Caco-2 (cell line): Measurements from ENCODE around the gene IKZF4. TPM values are rescaled to one million over a fixed set of nuclear protein-coding genes. Genes with fewer than 3 reads are reported as not detected.

Experiments
- BruUV-seq: library from RNA; stranded (reverse); fragments of 400-500 nt; replicated peaks from 2 replicates; lab custom pipeline; 2021; lab: Mats Ljungman, UMichigan
- CTCF ChIA-PET: fragments of 300-600 bp; sonication (Branson Sonifier 250); formaldehyde crosslinking; loops from one replicate; lab custom pipeline; 2022; ENCODE audit warnings: antibody characterized with exemption; lab: Charles Lee
- POLR2A ChIA-PET: fragments of 300-600 bp; sonication (Branson Sonifier 250); formaldehyde crosslinking; loops from one replicate; lab custom pipeline; 2022; ENCODE audit warnings: antibody characterized with exemption; lab: Charles Lee
- DNase-seq, 2 experiments: peaks; one replicate each; pipeline versions ENCODE4 v3.0.0 to v3.0.0-alpha.2; 2020 to 2022
- H3K27me3 ChIP-seq: replicated peaks from 2 replicates; pipeline ENCODE4 v1.6.0; 2011; ENCODE audit warnings: low read length; ENCODE audit not compliant: control insufficient read depth, insufficient read depth
- H3K36me3 ChIP-seq: 2 replicates; pipeline ENCODE4 v1.5.1; 2011; ENCODE audit warnings: low read length; ENCODE audit not compliant: control insufficient read depth, insufficient read depth
- H3K4me1 ChIP-seq: fragments of 250-450 bp; sonication (Bioruptor Pico); 2 replicates; pipeline ENCODE4 v1.5.1; 2020; ENCODE audit warnings: mild to moderate bottlenecking
- H3K4me3 ChIP-seq: 2 replicates; pipeline ENCODE4 v1.5.1; 2011; ENCODE audit warnings: low read depth, mild to moderate bottlenecking, control low read depth, low read length
- H3K9me3 ChIP-seq: fragments of 250-450 bp; sonication (Bioruptor Pico); 2 replicates; pipeline ENCODE4 v1.5.1; 2020; ENCODE audit warnings: mild to moderate bottlenecking, moderate library complexity
- H3K27ac Mint-ChIP-seq: one replicate; pipeline ENCODE4 v1.8.0; 2022; ENCODE audit warnings: mixed read lengths; ENCODE audit not compliant: unreplicated experiment
- H3K27me3 Mint-ChIP-seq: one replicate; pipeline ENCODE4 v1.8.0; 2022; ENCODE audit warnings: mixed read lengths; ENCODE audit not compliant: insufficient read depth, unreplicated experiment
- H3K36me3 Mint-ChIP-seq: one replicate; pipeline ENCODE4 v1.8.0; 2022; ENCODE audit warnings: mild to moderate bottlenecking, mixed read lengths; ENCODE audit not compliant: insufficient read depth, unreplicated experiment
- H3K4me1 Mint-ChIP-seq: one replicate; pipeline ENCODE4 v1.8.0; 2022; ENCODE audit warnings: low read depth, mixed read lengths; ENCODE audit not compliant: unreplicated experiment
- H3K4me3 Mint-ChIP-seq: one replicate; pipeline ENCODE4 v1.8.0; 2022; ENCODE audit warnings: mild to moderate bottlenecking, moderate library complexity, mixed read lengths; ENCODE audit not compliant: unreplicated experiment
- H3K9me3 Mint-ChIP-seq: one replicate; pipeline ENCODE4 v1.8.0; 2022; ENCODE audit warnings: mixed read lengths; ENCODE audit not compliant: unreplicated experiment
- CTCF ChIP-seq, 2 experiments: fragments of 200-600 bp in 1 of 2; IDR thresholded peaks; 1 replicate in 1 of 2; 2 replicates in 1 of 2; pipeline versions ENCODE4 v1.5.1 to v1.8.0; 2011 to 2022; ENCODE audit warnings: antibody characterized with exemption in 1 of 2, control low read depth in 1 of 2, inconsistent platforms in 1 of 2, low read depth in 1 of 2, low read length in 1 of 2, mild to moderate bottlenecking in 1 of 2, moderate library complexity in 1 of 2; ENCODE audit not compliant: insufficient read depth in 1 of 2, severe bottlenecking in 1 of 2, unreplicated experiment in 1 of 2
- intact Hi-C: fragments of 100-400 bp; cut with micrococcal nuclease; formaldehyde crosslinking; loops from one replicate; pipeline ENCODE4 v1.10.0; 2022; ENCODE audit not compliant: unreplicated experiment
- total RNA-seq: library from RNA; stranded (reverse); gene quantifications from 2 replicates; pipeline ENCODE4 v1.2.3, GENCODE V29; 2022

Gene IKZF4
- total RNA-seq, 1 experiment from 2014 or later = 15.7 TPM

DNA sequence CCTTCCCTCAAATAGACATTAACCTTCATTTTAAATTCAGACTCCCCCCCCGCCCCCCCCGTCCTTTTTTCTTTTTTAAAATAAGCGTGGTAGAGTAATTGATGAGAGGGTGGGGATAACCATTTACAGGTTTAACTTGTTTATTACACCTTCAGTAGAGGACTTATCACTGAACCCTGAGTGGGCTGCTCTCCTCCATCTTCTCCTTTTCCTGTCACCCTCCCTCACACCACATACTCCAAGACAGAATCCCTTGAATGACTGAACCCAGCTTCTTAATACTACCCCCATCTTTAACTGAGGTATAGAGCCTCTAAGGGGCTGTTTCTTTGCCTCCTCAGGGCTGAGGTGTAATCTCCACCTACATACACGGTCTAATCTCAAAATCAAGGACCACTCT, 3.7 kb upstream of the IKZF4 start:
- peaks cover 60% of the 10 kb centered on the region for H3K4me1 ChIP-seq
- peaks cover 1% of the 10 kb centered on the region for H3K36me3 ChIP-seq
- H3K27me3 ChIP-seq = no peaks in the 10 kb centered on the region
- Mint-ChIP-seq H3K4me1 (peaks cover 30% of the 10 kb centered on the region), H3K36me3 (peaks cover 16% of the 10 kb centered on the region), H3K27ac (peak overlapping the region; percentile 69), H3K4me3 (no peak overlapping the region), H3K9me3 (no peaks in the 10 kb centered on the region), H3K27me3 (no peaks in the 10 kb centered on the region)
- TF ChIP-seq CTCF (IDR thresholded peaks at IDR 0.05; ENCODE audit: insufficient read depth in 1 of 2, low read depth in 1 of 2, low read length in 1 of 2, severe bottlenecking in 1 of 2, unreplicated experiment in 1 of 2) = no peak
- H3K4me3 ChIP-seq = no peak overlapping the region
- POLR2A ChIA-PET = no interaction called here
- CTCF ChIA-PET = no interaction called here
- H3K9me3 ChIP-seq = no peaks in the 10 kb centered on the region
- DNase-seq = no peak
- BruUV-seq = no TSS peak
- intact Hi-C loops = no loop called here

DNA sequence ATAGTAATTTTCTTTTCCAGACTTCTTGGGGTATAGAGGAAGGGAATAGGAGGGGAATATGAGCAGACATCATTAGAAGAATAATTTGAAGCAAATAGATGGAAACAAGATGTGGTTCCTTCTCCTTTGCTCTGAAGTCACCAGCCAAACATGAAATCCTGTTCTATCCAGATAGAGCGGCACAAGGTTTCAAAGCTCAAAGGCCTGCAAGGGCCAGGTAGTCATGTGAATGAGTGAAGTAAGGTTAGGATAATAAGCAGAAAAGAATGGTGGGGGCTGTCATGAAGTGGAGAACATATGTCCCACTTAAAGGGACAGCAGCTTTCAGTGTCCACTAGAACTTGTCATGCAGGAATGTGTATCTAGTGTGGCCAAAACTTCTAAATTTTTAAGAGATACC, 2.5 kb upstream of the IKZF4 start:
- H3K36me3 ChIP-seq = no peaks in the 10 kb centered on the region; the same call in 1 of the 2 replicates
- POLR2A ChIA-PET = no interaction called here
- Mint-ChIP-seq H3K9me3 (no peaks in the 10 kb centered on the region), H3K27ac (no peak overlapping the region), H3K4me3 (no peak overlapping the region), H3K36me3 (peaks cover 10% of the 10 kb centered on the region), H3K4me1 (peaks cover 30% of the 10 kb centered on the region), H3K27me3 (no peaks in the 10 kb centered on the region)
- intact Hi-C loops = no loop called here
- no peak for TF ChIP-seq CTCF (IDR thresholded peaks at IDR 0.05; ENCODE audit: insufficient read depth in 1 of 2, low read depth in 1 of 2, low read length in 1 of 2, severe bottlenecking in 1 of 2, unreplicated experiment in 1 of 2)
- peaks cover 51% of the 10 kb centered on the region for H3K4me1 ChIP-seq
- H3K9me3 ChIP-seq = no peaks in the 10 kb centered on the region
- DNase-seq = no peak
- no TSS peak for BruUV-seq
- H3K27me3 ChIP-seq = no peaks in the 10 kb centered on the region
- no peak overlapping the region for H3K4me3 ChIP-seq
- CTCF ChIA-PET = no interaction called here

- H3K4me3 ChIP-seq = no peak overlapping the region
- BruUV-seq = no TSS peak
- no peaks in the 10 kb centered on the region for H3K27me3 Mint-ChIP-seq
- ChIA-PET POLR2A (interaction anchor here (1.0 kb wide), 1 partner anchor 12 kb away, joined by 8 read pairs; no protein-coding TSS in a partner anchor), CTCF (no interaction called here)
- H3K9me3 ChIP-seq = no peaks in the 10 kb centered on the region
- no peaks in the 10 kb centered on the region for H3K27me3 ChIP-seq
- H3K4me1 Mint-ChIP-seq = peaks cover 12% of the 10 kb centered on the region
- no peak for TF ChIP-seq CTCF (IDR thresholded peaks at IDR 0.05; ENCODE audit: insufficient read depth in 1 of 2, low read depth in 1 of 2, low read length in 1 of 2, severe bottlenecking in 1 of 2, unreplicated experiment in 1 of 2)
- H3K27ac Mint-ChIP-seq = no peak overlapping the region
- peaks cover 2% of the 10 kb centered on the region for H3K36me3 ChIP-seq
- H3K4me3 Mint-ChIP-seq = no peak overlapping the region
- no peak for DNase-seq
- peaks cover 19% of the 10 kb centered on the region for H3K4me1 ChIP-seq
- intact Hi-C loops = no loop called here
- H3K9me3 Mint-ChIP-seq = no peaks in the 10 kb centered on the region
- no peaks in the 10 kb centered on the region for H3K36me3 Mint-ChIP-seq
These were observed 1.1 kb downstream of the IKZF4 start for GRCh38 chr12:56021889-56022497.
